ENCODE measurements around the gene SSH2.

The SSH2 gene

GRCh38 chr17:29771546-29771945, 158.5 kb downstream of the SSH2 start:
- no peak for DNase-seq

- no peak for DNase-seq
Measured at GRCh38 chr17:29769225-29769624, 160.8 kb downstream of the SSH2 start.

DNA sequence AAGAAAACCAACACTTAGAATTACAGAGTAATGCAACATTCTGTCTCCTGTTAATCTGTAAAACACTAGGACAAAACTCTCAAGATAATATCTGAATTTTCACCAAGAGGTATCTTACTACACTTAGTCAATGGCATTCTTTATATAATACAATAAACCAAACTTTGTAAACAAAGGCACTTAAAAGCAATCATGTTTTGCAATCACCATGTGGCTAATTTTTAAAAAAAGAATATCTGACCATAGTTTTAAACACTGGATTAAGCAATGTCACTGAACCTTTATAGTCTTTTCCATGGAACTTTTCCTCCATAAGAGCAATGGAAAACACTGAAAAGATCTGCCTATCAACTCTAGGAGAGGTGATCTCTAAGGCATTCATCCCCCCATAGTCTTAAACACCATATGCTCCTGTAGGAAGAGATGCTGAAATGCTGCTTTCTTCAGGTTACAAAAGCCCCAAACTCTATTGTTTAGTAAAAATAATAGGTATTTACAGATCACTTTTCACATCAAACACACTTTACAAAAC, 163.2 kb downstream of the SSH2 start:
- DNase-seq: no peak

DNA sequence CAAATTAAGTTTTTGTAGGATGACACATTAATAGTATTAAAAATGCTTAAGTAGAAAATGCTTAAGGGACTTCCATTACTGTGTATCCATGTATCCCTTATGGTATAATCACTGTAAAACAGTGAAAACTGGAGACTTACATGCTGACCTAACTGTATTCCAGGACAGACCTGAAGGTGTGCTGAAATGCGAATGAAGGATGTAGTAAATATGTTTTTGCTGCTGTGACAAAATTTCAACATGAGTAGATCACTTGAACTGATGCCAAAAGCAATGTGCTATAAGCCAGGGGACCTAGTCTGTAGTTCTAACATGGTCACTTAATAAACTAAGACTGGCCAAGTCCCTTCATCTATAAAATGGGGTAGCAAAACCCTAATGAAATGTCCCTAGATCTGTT, 165.3 kb downstream of the SSH2 start:
- DNase-seq: no peak

DNA sequence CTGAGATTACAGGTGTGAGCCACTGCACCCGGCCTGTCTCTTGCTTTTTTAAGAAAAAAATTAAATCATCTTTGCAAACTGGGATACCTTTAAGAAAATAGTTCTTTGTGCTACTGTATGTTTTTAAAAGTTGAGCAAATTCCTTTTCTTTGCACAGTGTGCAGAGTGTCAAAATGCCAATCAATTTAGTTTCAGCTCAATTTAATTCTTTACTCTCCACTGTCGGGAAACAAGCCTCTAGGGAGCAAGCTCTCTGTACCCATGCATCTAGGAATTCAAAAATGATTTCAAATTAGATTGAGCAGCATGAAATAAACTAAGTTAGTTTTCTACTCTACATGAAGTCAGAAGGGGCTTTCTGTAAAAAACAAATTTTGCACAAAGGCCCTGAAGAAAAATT, 165.8 kb downstream of the SSH2 start:
- DNase-seq: no peak

- no peak for DNase-seq
Measured at GRCh38 chr17:29763273-29763672, 166.8 kb downstream of the SSH2 start.

DNA sequence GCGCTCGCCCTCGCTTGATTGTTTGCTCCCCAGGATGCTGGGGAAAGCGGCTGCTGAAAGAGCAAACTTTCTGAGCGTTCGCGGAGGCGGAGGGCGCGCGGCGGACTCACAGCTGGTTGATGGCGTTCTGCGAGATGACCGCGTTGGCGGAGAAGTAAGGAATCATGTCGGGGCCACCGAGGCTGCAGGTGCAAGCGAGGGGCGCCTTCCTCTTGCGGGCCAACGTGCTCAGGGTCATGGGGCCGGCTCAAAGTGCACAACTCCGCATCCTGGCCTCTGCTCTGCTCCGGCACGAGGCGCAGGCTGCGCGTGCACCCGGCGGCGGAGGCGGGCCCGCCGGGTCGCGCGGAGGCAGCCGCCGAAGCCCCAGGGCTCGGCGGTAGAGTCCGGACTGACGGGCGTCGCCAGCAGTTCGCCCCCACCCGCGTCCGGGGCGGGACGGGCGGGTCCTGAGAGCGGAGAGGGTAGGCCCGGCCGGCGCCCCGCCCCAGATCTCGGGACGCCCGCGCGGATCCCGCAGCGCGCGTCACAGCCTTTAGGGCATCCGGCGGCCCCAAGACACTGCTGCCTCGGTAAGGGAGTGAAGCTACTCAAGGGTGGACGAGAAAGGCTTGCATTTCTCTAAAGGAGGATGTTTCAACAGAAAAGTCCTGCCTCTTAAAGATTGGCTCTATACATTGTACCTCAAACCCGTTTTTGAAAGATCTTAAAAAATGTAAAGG, 168.8 kb downstream of the SSH2 start:
- peak; percentile 93 to 95 for DNase-seq

GRCh38 chr17:29760279-29761039, 169.6 kb downstream of the SSH2 start:
- peak in 1 of 2 donors; percentile 9 for DNase-seq

GRCh38 chr17:29758255-29758654, 171.8 kb downstream of the SSH2 start:
- no peak for DNase-seq

DNA sequence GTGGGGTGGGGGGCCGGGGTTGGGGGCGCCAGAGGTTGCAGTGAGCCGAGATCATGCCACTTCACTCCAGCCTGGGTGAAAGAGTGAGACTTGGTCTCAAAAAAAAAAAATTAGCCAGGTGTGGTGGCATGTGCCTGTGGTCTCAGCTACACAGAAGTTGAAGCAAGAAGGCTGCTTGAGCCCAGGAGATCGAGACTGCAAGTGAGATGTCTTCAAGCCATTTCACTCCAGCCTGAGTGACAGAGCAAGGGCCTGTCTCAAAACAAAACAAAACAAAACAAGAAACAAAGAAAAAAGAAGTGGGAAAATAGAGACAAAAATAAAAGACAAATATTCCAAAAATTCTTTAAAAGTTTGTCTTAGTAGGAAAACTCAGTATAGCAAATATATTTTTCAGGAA, 172.2 kb downstream of the SSH2 start:
- DNase-seq: no peak

- DNase-seq: no peak
Measured at GRCh38 chr17:29753845-29754439, 176.1 kb downstream of the SSH2 start.

DNA sequence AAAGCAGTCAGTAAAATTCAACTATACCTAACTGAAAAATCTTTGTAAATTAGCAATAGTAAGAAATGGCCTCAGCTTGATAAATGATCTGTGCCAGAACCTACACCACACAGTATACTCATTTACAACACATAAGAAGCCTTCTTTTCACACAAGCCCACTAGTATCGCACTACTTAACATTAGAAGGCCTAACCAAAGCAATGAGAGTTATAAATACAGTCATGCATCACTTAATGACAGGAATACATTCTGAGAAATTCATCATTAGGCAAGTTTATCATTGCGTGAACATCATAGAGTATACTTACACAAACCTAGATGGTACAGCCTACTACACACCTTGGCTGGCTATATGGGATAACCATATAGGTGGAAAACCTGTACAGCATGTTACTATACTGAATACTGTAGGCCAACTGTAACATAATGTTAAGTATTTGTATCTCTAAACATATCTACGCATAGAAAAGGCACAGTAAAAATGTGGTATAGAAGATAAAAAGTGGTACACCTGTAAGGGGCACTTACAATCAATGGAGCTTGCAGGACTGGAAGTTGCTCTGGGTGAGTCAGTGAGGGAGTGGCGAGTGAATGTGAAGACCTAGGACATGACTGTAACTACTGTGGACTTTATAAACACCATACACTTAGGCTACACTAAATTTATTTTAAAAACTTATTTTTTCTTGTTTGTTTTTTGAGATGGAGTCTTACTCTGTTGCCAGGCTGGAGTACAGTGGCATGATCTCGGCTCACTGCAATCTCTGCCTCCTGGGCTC, 180.8 kb downstream of the SSH2 start:
- DNase-seq: no peak

DNA sequence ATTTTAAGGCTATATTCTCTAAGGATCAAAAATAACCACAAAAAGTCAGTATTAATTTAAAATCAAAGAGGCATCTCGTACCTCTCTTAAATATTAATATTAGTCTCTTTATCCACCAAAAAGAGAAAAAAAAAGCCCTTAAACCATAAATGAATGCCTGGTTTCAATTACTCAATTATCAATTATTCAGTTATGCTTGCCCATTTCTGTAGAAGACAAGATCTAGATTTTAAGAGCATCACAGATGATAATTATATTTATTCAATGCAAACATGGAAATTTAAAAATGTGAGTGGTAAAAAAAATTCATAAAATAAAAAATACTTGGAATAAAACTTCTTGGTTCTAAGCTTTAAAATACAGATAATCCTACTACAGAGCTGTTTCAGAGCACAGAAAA, 181.6 kb downstream of the SSH2 start:
- no peak for DNase-seq

- DNase-seq: no peak
Measured at GRCh38 chr17:29747660-29748059, 182.4 kb downstream of the SSH2 start.

DNA sequence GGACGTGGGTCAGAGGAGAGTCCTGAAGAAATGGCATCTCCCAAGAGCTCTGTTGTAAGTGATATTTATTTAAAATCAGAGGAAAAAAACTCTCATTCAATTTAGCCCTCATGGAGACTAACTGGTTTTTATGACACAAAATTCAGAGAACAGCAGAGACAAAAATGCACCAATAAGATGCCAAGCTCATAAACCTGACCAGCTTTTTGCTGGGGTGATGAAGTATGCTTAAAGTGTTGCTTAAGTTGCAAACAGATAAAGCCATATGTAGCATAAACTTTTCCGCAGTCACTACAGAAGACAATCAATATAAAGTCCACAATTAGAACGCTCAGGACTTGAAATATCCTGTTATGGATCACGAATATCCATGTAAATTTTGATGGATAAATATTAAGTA, 183.4 kb downstream of the SSH2 start:
- DNase-seq: no peak

DNA sequence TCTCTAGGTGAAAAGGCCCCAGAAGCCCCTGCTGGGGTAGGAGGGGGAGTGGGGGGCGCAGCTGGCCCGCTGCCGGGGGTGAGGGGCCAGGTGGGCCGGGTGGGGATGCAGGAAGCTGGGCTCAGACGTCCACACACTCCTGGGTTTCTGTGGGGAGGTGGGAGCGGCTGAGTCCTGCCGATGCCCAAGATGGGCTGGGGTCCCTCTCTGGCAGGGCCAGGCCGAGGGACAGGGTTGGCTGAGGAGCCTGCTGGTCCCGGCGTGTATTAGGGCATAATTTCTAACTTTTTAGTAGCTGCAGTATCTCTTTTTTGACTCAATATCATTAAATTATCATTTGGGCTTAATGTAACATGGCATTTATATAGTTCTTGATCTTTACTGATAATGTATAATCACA, 185.9 kb downstream of the SSH2 start:
- no peak for DNase-seq

DNA sequence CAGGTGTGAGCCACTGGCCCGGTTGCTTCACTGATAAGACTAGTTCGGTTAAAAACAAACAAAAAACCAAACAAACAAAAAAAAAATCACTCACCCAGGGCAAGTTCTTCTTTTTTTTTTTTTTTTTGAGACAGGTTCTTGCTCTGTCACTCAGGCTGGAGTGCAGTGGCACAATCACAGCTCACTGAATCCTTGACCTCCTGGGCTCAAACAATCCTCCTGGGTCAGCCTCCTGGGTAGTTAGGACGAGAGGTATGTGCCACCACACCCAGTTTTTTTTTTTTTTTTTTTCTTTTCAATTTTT, 187.9 kb downstream of the SSH2 start:
- DNase-seq: no peak

DNA sequence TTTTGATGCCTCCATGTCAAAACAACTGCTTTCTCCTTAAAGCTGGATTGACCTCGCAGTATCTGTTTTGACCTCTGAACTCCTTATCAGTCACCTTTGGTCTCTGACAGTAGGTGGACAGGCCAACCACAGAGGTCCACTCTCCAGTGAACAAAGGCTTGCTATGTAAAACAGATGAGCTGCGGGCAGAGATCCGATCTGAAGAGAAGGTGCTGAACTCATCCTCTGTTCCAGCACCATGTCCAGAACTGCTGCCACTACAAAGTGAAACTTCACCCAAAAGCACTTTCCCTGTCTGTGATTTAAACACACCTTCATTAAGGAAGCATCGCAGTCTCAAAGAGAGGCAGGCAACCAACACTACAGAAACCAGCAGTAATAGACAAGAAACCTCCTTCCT, 190.0 kb downstream of the SSH2 start:
- no peak for DNase-seq

DNA sequence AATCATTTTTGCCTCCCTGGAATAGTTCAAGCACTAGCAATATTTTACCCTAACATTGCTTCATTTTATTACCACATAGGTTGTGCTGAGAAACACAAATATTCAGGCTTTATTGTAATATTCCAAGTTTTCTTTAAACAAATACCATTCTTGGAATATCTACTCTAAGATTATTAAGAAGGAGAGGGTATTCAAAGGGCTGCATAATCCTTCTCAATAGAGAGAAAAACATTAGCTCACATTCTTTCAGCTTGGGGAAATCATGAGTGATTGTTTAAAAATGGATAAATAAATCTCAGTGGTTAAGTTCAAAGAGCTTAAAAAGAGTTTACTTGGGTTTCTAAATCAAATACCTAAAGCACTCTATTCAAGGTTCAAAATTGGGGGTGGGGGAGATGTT, 195.4 kb downstream of the SSH2 start:
- no peak for DNase-seq

DNA sequence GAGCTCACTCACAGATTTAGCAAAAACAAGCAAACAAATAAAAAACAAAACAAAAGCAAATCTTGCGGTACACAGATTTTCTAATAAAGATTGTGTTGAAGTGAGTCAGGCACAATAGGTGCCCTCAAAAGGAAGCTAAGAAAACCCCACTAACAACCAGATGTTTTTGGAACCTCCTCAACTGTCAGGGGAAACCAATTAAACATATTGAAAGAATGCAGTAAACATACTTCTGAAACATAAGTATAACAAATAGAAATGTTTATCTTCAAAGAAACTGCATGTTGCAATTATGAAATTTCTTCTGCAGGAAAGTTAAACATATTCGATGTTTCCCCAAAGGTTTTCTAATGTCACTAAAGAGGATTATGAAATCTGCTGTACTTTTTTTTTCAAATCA, 196.9 kb downstream of the SSH2 start:
- no peak for DNase-seq

GRCh38 chr17:29732613-29733012, 197.4 kb downstream of the SSH2 start:
- DNase-seq: no peak

DNA sequence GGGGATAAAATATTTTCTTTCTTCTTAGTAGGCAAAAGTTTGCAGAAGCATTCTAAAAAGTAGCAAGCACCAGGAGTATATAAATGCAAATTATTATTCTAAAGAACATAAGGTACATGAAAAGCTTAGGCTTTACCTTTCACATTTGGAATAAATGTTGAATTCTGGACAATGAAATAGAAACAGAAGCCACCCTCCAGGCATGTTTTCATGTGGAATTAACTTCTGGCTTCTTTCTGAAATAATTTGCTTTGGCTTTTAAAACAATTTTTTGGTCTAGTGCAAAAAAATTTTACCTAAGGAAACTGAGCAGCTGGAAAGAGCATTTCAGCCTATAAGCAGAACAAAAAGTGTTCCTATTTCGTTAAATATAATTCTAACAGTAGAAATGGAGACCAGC, 197.8 kb downstream of the SSH2 start:
- DNase-seq: no peak

DNA sequence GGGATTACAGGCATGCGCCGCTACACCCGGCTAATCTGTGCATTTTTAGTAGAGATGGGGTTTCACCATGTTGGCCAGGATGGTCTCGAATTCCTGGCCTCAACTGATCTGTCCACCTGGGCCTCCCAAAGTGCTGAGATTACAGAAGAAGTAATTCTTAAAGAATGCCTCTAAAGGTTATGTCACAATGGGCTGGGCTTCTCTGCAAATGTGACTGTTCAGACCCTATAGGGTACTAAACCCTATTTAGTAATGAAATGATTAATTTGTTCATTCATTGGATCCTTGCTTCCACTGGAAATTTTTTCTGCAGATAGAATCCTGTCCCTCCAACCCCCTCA, 198.5 kb downstream of the SSH2 start:
- no peak for DNase-seq
